Measurements from ENCODE around the gene EYS. TPM values are rescaled to one million over a fixed set of nuclear protein-coding genes. Genes with fewer than 3 reads are reported as not detected.

The EYS gene
- total and polyA plus RNA-seq, 2 donors: 4.4 TPM; not detected in 1

DNA sequence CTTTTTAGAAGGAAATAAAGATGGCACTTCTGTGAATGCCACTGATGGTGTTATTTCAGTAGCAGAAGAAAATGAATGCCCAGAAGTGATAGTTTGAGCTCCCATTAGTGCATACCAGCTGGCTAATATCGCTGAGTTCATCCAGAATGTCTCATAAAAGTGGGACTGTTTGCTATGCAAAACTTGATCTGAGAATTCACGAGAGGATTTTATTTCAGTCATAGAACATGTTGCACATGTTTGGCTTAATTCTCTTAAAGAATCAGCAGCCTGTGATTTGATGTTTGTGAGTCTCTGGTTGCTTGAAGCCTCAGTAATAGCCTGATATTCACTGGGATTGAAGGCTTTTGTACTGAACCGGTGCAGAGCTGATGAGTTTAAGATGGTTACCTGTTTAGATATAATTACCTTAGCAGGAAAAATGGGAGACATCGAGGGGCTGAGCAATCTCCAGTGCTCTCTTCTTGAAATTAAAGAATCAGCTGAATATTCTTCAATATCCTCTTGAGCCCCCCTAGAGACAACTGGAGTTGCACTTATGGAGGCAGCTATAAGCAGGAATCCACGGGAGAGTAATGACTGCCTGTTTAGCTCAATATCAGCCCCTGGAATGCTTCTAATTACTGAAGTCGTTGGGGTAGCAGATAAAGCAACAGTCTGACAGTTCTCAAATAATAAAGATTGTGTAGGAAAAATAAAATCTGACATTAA, 1115.9 kb downstream of the EYS start:
- no peak overlapping the region for H3K4me3 ChIP-seq (ENCODE audit: low read depth, low read length)
- WGBS: 37% methylated on average over 6 of the region's 6 CpGs
- H3K27ac ChIP-seq (ENCODE audit: low read depth): no peak overlapping the region
- H3K36me3 ChIP-seq (ENCODE audit: insufficient read depth): no peaks in the 10 kb centered on the region
- no peaks in the 10 kb centered on the region for H3K4me1 ChIP-seq (ENCODE audit: insufficient read depth)
- DNase-seq (ENCODE audit: extremely low spot score): no peak

DNA sequence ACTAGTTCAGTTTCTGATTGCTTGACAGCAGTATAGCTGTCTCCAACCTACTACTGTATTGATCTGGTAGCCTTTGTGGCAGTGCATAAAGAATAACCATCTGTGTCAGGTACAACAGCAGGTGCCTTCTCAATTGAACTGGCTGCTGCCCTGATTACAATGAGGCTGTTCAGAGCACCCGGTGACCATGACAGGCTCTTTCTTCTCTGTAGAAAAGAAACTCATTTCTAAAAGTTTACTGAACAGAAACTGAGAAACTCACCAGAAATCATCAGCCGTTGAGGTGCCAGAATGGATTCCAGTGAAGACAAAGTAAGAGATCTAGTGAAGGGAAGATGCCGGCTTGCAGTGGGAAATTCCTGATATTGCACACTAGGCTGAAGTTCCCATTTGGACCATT, 1117.1 kb downstream of the EYS start:
- Histone ChIP-seq H3K4me3 (ENCODE audit: low read depth, low read length) (no peak overlapping the region), H3K4me1 (ENCODE audit: insufficient read depth) (no peaks in the 10 kb centered on the region), H3K27ac (ENCODE audit: low read depth) (no peak overlapping the region), H3K36me3 (ENCODE audit: insufficient read depth) (no peaks in the 10 kb centered on the region)
- 88% methylated on average over 3 of the region's 3 CpGs for WGBS
- no peak for DNase-seq (ENCODE audit: extremely low spot score)

DNA sequence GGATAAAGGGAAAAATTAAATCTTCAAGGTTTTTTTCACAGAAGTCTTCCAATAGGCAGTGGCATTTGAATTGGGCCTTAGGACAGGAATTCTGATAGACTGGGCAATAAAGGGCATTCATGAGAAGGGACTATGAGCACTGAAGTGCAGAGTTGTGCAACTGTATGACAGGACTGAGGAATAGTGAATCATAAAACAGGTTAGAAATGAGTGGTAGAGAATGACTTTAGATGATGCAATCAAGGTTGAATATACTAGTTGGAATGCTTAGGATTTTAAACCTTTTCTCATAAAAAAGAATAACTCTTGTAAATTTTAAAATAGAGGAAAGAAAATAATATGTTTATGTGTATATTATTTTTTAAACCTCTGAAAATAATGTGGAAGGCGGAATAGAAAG, 1126.7 kb downstream of the EYS start:
- no peaks in the 10 kb centered on the region for H3K4me1 ChIP-seq (ENCODE audit: insufficient read depth)
- DNase-seq (ENCODE audit: extremely low spot score): no peak
- H3K27ac ChIP-seq (ENCODE audit: low read depth): no peak overlapping the region
- H3K36me3 ChIP-seq (ENCODE audit: insufficient read depth): no peaks in the 10 kb centered on the region
- WGBS: 91% methylated on average over 1 of the region's 1 CpG
- H3K4me3 ChIP-seq (ENCODE audit: low read depth, low read length): no peak overlapping the region

DNA sequence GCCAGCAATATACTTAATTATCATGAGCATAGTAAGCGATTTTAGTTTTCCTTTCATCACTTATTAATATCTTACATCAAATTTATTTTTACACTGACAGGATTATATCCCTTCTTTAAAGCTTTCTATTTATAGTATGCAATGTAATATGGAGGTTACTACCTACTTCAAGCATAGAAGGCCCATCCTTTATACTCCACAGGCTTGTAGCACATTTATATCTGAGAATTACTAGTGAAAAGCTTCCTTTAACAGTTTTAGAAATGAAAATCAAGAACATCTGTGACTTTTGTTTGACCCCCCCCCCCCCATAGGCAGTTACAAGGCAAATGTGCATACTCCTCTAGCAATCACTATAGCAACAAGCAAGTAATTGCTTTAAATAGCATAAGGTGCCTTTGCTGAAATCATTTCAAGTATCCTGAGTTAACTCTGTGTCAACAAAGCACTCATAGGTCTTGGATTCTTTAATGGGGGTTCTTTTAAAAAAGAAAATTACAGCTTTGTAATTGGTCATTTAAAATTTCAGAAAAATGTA, 1153.7 kb downstream of the EYS start:
- no peaks in the 10 kb centered on the region for H3K4me1 ChIP-seq (ENCODE audit: insufficient read depth)

DNA sequence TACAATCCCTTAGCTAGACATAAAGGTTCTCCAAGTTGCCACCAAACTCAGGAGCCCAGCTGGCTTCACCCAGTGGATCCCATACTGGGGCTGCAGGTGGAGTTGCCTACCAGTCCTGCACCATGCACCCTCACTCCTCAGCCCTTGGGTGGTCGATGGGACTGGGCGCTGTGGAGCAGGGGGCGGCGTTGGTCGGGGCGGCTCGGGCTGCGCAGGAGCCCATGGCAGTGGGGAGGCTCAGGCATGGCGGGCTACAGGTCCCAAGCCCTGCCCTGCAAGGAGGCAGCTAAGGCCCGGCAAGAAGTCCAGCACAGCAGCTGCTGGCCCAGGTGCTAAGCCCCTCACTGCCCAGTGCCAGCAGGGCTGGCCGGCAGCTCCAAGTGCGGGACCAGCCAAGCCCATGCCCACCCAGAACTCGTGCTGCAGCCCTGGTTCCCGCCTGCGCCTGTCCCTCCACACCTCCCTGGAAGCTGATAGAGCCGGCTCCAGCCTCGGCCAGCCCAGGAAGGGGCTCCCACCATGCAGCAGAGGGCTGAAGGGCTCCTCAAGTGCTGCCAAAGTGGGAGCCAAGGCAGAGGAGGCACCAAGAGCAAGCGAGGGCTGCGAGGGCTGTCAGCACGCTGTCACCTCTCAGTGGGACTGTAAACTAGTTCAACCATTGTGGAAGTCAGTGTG, 1159.3 kb downstream of the EYS start:
- Histone ChIP-seq H3K4me3 (ENCODE audit: low read depth, low read length) (no peak overlapping the region), H3K36me3 (ENCODE audit: insufficient read depth) (no peaks in the 10 kb centered on the region), H3K27ac (ENCODE audit: low read depth) (no peak overlapping the region), H3K4me1 (ENCODE audit: insufficient read depth) (no peaks in the 10 kb centered on the region)
- 97% methylated on average over 20 of the region's 20 CpGs for WGBS
- DNase-seq (ENCODE audit: extremely low spot score): no peak

More for the DNA sequence above, 1153.7 kb downstream of the EYS start:
- no peak for DNase-seq (ENCODE audit: extremely low spot score)
- no peak overlapping the region for H3K27ac ChIP-seq (ENCODE audit: low read depth)
- no peak overlapping the region for H3K4me3 ChIP-seq (ENCODE audit: low read depth, low read length)
- no peaks in the 10 kb centered on the region for H3K36me3 ChIP-seq (ENCODE audit: insufficient read depth)
- 87% methylated on average over 1 of the region's 1 CpG for WGBS

DNA sequence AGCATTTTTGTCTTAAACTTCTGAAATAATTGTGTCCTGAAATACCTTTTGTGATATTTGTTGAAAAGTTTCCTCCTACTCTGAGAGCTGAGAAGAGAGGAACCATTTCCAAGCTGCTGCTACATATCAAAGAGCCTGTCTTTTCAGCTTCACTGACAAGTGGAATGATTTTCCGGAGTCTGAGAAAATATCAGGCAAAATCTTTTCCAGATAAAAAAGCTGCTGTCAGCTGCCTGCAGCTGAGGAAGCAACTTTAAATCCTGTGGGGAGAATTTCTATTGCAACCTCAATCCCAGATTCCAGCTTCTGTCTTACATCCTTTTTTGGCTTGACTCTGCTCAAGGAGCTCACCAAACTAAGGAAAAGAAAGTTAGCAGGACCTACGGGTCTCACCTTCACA, 1167.1 kb downstream of the EYS start:
- H3K4me3 ChIP-seq (ENCODE audit: low read depth, low read length): no peak overlapping the region
- no peak for DNase-seq (ENCODE audit: extremely low spot score)

DNA sequence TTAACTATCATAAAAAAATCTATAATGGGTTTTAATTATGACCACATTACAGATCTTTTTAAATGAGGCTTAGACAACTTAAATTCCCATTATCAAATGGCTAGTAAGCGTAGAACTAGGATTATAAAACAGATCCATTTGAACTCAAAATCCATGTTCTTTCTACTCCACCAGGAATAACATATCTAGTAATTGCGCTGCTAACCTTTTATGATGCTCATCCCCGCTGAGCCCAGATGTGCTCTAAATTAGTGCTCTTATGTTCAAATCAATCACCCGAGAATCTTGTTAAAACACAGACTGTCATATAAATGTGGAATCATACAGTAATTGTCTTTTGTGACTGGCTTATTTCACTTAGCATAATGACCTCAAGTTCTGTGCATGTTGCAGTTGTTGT, 1168.3 kb downstream of the EYS start:
- Histone ChIP-seq H3K4me3 (ENCODE audit: low read depth, low read length) (no peak overlapping the region), H3K4me1 (ENCODE audit: insufficient read depth) (no peaks in the 10 kb centered on the region), H3K36me3 (ENCODE audit: insufficient read depth) (no peaks in the 10 kb centered on the region), H3K27ac (ENCODE audit: low read depth) (no peak overlapping the region)
- 82% methylated on average over 4 of the region's 4 CpGs for WGBS
- DNase-seq (ENCODE audit: extremely low spot score): no peak

More for the DNA sequence above, 1167.1 kb downstream of the EYS start:
- 46% methylated on average over 2 of the region's 2 CpGs for WGBS
- no peaks in the 10 kb centered on the region for H3K4me1 ChIP-seq (ENCODE audit: insufficient read depth)
- H3K27ac ChIP-seq (ENCODE audit: low read depth): no peak overlapping the region
- H3K36me3 ChIP-seq (ENCODE audit: insufficient read depth): no peaks in the 10 kb centered on the region

DNA sequence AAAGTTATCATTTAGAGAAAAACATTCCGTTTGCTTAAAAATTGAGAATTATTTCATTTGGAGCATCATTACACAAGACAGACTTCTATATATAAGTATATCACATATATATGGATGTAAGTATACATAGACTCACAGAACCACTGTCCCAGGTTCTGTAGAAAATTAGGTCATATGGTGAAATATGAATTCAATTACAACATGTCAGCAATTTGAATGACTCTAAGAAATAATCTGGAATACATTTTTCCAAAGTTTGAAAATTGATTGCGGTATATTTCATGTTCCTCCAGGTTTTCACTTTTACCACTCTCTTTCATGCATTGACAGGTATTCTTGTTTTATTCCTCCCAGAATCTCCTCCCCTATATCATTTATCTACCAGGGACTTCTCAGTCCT, 1179.1 kb downstream of the EYS start:
- DNase-seq (ENCODE audit: extremely low spot score): no peak
- no peaks in the 10 kb centered on the region for H3K4me1 ChIP-seq (ENCODE audit: insufficient read depth)
- H3K4me3 ChIP-seq (ENCODE audit: low read depth, low read length): no peak overlapping the region
- no peaks in the 10 kb centered on the region for H3K36me3 ChIP-seq (ENCODE audit: insufficient read depth)
- WGBS: 97% methylated on average over 2 of the region's 2 CpGs
- H3K27ac ChIP-seq (ENCODE audit: low read depth): no peak overlapping the region

DNA sequence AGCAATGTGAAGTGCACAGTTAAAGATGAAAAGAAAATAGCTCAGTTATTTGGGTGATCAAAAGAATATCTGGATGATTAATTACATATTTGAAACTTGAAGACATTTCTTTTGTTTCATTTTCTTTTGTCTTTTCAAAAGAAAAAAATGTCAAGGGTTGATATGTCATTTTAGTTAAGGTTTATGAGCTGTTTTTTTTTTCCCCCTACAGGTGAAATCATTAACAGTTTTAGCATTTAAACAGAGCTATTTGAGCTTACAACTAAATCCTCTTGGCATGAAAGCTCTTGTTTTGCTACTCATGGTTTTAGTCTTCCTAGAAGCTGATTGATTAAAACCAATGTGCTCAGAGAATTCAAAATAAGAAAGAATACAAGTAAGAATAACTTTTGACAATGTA, 1184.2 kb downstream of the EYS start:
- Histone ChIP-seq H3K4me3 (ENCODE audit: low read depth, low read length) (no peak overlapping the region), H3K36me3 (ENCODE audit: insufficient read depth) (no peaks in the 10 kb centered on the region), H3K27ac (ENCODE audit: low read depth) (no peak overlapping the region), H3K4me1 (ENCODE audit: insufficient read depth) (no peaks in the 10 kb centered on the region)
- no peak for DNase-seq (ENCODE audit: extremely low spot score)

DNA sequence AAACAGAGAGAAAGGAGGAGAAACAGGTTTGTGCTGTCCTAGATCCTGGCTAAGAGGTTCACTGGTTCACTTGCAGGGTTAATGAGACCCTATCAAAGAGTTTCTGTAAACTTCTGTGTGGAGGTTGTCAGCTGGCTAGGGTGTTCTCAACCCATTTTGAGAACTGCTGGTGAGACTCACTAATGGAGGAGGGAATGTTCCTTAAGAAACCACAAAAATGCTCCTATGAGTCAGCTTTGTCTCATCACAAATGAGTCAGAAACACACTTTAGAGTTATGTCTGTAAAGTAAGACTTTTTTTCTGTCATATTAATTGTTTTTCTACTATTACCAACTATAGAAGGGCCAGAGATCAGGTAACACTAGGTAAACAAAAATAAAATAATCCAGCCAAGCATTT, 1187.0 kb downstream of the EYS start:
- no peak for DNase-seq (ENCODE audit: extremely low spot score)
- Histone ChIP-seq H3K4me1 (ENCODE audit: insufficient read depth) (no peaks in the 10 kb centered on the region), H3K27ac (ENCODE audit: low read depth) (no peak overlapping the region), H3K4me3 (ENCODE audit: low read depth, low read length) (no peak overlapping the region), H3K36me3 (ENCODE audit: insufficient read depth) (no peaks in the 10 kb centered on the region)

DNA sequence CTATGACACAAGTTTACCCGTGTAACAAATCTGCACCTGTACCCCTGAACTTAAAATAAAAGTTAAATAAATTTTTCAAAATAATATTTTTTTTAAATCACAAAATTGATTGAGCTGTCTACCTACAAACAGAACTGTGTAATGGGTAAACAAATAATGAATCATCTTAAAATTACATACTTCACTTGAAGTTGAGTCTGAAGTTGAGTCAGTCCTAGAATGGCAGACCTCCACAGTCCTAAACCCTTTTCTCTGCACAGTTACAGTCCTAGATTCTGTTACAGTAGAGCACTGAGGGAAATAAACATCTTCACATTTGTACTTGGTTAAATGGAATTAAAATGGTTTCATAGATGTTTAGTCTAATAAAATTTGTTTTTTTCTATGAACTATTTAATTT, 1190.6 kb downstream of the EYS start:
- Histone ChIP-seq H3K36me3 (ENCODE audit: insufficient read depth) (no peaks in the 10 kb centered on the region), H3K4me1 (ENCODE audit: insufficient read depth) (no peaks in the 10 kb centered on the region), H3K4me3 (ENCODE audit: low read depth, low read length) (no peak overlapping the region), H3K27ac (ENCODE audit: low read depth) (no peak overlapping the region)
- WGBS: 90% methylated on average over 1 of the region's 1 CpG
- no peak for DNase-seq (ENCODE audit: extremely low spot score)

DNA sequence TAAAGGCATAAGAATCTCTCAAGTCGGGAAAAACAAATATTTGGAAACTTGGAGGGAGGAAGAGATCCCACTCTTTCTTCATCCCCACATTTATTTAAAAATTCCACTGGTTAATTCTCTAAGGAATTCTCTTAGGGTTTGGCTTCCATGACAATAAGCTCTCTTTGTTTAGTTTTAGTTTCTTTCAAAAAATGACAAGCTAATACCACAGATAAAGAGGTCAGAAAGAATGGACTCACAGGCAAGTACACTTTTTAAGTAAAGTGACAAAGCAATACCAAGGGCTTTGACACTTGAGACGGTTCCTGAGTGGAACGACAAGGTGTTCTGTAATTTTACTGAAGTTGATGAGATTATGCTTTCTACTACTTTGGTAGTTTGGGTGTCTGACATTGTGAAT, 1199.4 kb downstream of the EYS start:
- WGBS: 54% methylated on average over 3 of the region's 3 CpGs
- H3K4me1 ChIP-seq (ENCODE audit: insufficient read depth): no peaks in the 10 kb centered on the region
- H3K36me3 ChIP-seq (ENCODE audit: insufficient read depth): no peaks in the 10 kb centered on the region
- no peak overlapping the region for H3K27ac ChIP-seq (ENCODE audit: low read depth)
- H3K4me3 ChIP-seq (ENCODE audit: low read depth, low read length): no peak overlapping the region
- DNase-seq (ENCODE audit: extremely low spot score): no peak

DNA sequence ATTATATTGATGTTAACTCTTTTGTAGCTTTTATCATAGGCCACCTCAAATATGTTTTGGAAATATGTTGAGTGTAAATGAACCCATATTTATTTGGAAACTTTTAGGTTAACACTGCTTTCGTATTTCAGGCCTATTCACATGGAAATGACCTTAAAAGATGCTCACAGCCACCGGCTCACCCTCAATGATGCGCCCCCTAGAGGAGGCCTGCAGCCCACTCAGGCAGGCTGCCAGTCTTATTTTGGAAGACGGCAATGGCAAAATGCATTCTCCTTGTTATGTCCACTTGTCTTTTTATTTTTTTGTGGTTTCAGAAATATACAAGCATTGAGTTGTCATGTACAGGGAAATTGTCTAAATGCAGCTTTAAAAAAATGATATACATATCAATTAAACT, 1201.7 kb downstream of the EYS start:
- Histone ChIP-seq H3K36me3 (ENCODE audit: insufficient read depth) (no peaks in the 10 kb centered on the region), H3K4me3 (ENCODE audit: low read depth, low read length) (no peak overlapping the region), H3K4me1 (ENCODE audit: insufficient read depth) (no peaks in the 10 kb centered on the region), H3K27ac (ENCODE audit: low read depth) (no peak overlapping the region)
- no peak for DNase-seq (ENCODE audit: extremely low spot score)
- 58% methylated on average over 4 of the region's 4 CpGs for WGBS

DNA sequence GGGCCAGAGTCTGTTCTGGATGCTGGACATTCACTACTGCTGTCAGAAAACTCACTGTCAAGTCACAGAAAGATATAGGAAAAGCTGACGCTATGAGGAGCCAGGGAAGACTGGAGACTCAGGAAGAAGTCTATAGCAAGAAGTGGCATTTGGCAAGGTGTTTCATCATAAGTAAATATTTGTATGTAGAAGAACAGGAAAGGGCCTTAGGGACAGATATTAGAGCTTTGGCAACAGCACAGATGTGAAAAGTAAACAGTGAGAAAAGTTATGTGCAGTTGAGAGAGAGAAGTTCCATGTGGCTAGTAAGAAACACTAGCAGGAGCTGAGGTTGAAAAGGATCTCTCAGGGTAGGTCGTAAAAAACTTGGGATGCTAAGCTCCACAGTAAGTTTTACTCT, 1202.5 kb downstream of the EYS start:
- 21% methylated on average over 2 of the region's 2 CpGs for WGBS
- Histone ChIP-seq H3K27ac (ENCODE audit: low read depth) (no peak overlapping the region), H3K4me1 (ENCODE audit: insufficient read depth) (no peaks in the 10 kb centered on the region), H3K36me3 (ENCODE audit: insufficient read depth) (no peaks in the 10 kb centered on the region), H3K4me3 (ENCODE audit: low read depth, low read length) (no peak overlapping the region)
- no peak for DNase-seq (ENCODE audit: extremely low spot score)

Measured in urinary bladder (tissue), 4 donors.